ENCODE measurements around the gene PIM3. TPM values are rescaled to one million over a fixed set of nuclear protein-coding genes. Genes with fewer than 3 reads are reported as not detected.

PIM3 gene
- total and polyA plus RNA-seq, 9 donors: 7.3 to 291 (median 34.1) TPM

DNA sequence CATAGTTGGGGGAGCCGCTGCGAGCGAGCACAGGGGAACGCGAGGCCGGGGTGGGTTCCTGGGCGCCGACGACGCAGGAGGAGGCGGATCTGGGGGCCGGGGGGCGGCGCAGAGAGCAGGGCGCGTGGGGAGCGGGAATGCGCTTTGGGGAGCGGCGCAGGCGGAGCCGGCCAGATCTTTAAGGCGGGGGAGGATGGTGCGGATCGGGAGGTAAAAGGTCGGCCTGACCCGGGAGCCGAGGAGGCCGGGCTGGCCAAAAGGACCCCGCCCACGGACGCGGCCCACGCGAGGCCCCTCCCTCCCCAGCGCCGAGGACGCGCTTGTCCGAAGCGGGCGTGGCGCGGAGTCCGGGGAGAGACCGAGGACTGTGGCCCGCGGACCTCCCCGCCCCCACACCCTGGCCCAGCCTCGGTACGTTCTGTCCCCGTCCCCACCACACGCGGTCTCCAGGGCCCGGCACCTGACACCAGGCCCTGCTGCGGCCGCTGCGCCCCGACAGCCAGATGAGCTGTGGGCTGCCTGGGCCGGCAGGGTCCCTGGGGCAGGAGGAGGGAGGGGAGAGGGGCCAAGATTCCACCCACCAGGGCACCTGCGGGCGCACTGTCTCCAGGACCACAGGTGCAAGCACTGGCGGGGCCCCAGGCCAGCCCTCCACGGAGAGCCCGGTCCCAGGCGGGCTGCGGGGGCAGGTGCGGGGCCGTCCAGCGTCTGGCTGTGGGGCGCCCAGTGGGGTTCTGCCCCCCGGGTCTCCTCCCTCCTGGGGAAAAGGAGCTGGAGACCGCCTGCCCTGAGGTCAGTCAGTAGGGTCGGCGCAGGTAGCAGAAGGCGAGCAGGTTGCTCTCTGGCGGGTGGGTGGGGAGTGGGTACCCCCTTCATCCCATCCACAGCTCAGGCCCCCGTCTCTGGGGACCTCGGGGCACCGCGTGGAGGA is 10.9 kb downstream of the PIM3 start:
- Histone ChIP-seq H3K9me3 (no peaks in the 10 kb centered on the region), H3K36me3 (no peaks in the 10 kb centered on the region), H3K4me1 (ENCODE audit: insufficient read depth) (peaks cover 23% of the 10 kb centered on the region), H3K4me3 (peak overlapping the region; percentile 53), H3K27me3 (no peaks in the 10 kb centered on the region), H3K27ac (peak overlapping the region in 1 of 2 donors; percentile 30)
- 5 to 12% (median 7%) methylated on average over 30 to 81 of the region's 81 CpGs for WGBS, 3 donors
- DNase-seq: peak; percentile 85 to 93 (median 87)
- intact Hi-C loops (cut with DNase I): loop anchor here in 2 of 4 donors (5.0 kb wide), 2 partner anchors 34 to 39 kb away; no protein-coding TSS in a partner anchor
- TF ChIP-seq EP300 (IDR thresholded peaks at IDR 0.05) (no peak), POLR2A (IDR thresholded peaks at IDR 0.05) (no peak)
- TF ChIP-seq, protein P1, sequence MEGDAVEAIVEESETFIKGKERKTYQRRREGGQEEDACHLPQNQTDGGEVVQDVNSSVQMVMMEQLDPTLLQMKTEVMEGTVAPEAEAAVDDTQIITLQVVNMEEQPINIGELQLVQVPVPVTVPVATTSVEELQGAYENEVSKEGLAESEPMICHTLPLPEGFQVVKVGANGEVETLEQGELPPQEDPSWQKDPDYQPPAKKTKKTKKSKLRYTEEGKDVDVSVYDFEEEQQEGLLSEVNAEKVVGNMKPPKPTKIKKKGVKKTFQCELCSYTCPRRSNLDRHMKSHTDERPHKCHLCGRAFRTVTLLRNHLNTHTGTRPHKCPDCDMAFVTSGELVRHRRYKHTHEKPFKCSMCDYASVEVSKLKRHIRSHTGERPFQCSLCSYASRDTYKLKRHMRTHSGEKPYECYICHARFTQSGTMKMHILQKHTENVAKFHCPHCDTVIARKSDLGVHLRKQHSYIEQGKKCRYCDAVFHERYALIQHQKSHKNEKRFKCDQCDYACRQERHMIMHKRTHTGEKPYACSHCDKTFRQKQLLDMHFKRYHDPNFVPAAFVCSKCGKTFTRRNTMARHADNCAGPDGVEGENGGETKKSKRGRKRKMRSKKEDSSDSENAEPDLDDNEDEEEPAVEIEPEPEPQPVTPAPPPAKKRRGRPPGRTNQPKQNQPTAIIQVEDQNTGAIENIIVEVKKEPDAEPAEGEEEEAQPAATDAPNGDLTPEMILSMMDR (IDR thresholded peaks at IDR 0.05): peak in 1 of 3 donors; percentile 7

DNA sequence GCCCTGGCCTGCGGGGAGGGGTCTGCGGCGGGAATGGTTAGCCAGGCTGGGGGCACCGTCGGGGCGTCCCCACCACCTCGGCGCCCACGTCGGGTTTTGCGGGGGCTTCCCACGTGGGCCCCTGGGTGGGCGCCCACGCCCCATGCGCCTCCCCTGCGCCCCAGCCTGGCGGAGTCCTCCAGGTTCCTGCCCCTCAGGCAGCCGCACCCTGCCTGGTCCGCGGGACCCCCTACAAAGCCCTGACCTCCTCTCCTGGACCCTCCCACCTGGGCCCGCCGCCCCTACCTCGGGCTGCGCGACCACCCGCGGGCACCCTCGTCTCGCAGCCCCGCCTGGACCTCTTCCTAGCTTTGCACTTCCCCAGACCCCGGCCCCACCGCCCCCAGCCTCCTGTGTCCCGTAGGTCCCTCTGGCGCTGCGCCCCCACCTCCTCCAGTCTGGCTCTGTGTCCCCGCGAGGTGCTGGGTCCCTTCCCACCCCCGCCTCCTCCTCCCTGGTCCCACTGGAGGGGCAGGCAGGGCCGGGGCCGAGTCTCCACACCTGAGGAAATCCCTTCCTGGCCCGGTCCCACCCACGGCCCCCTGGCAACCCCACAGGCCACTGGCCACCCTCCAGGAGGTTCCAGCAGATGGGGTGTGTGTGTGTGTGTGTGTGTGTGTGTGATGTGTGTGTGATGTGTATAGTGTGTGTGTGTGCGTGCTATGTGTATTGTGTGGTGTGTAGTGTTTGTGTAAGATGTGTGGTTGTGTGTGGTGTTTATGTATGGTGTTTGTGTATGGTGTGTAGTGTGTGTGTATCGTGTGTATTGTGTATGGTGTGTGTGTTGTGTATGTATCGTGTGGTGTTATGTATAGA is 11.8 kb downstream of the PIM3 start:
- peaks cover 14% of the 10 kb centered on the region for H3K4me1 ChIP-seq (ENCODE audit: insufficient read depth)
- no peaks in the 10 kb centered on the region for H3K36me3 ChIP-seq
- DNase-seq: peak; percentile 38 to 61 (median 58)
- 40 to 47% (median 45%) methylated on average over 37 to 45 of the region's 45 CpGs for WGBS, 3 donors
- no peak overlapping the region for H3K4me3 ChIP-seq
- H3K9me3 ChIP-seq: no peaks in the 10 kb centered on the region
- TF ChIP-seq POLR2A (IDR thresholded peaks at IDR 0.05): no peak
- TF ChIP-seq, protein P1 (IDR thresholded peaks at IDR 0.05): no peak
- intact Hi-C loops (cut with DNase I): loop anchor here in 2 of 4 donors (5.0 kb wide), 2 partner anchors 35 to 40 kb away; no protein-coding TSS in a partner anchor
- H3K27ac ChIP-seq: no peak overlapping the region
- no peaks in the 10 kb centered on the region for H3K27me3 ChIP-seq

DNA sequence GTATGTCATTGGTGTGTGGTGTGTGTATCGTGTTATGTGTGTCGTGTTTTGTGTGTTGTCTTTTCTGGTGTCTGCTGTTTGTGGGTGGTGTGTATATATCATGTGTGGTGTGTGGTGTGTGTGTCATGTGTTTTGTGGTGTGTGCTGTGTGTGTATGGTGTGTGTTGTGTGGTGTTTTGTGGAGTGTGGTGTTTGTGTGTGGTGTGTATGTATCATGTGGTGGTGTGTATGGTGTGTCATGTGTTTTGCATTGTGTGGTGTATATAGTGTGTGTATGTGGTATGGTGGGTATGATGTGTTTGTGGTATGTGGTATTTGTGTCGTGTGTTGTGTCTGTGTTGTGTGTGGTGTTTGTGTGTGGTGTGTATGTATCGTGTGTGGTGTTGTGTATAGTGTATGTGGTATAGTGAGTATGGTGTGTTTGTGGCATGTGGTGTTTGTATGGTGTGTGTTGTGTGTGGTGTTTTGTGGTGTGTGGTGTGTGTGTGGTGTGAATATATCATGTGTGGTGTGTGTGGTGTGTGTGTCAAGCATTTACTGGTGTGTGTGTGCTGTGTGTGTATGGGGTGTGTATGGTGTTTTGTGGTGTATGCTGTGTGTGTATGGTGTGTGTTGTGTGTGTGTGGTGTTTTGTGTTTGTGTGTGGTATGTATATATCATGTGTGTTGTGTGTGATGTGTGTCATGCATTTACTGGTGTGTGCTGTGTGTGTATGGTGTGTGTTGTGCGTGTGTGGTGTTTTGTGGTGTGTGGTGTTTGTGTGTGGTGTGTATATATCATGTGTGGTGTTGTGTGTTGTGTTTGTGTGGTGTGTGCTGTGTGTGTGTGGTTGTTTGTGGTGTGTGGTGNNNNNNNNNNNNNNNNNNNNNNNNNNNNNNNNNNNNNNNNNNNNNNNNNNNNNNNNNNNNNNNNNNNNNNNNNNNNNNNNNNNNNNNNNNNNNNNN is 12.7 kb downstream of the PIM3 start:
- peaks cover 8% of the 10 kb centered on the region for H3K4me1 ChIP-seq (ENCODE audit: insufficient read depth)
- intact Hi-C loops (cut with DNase I): loop anchor here in 2 of 4 donors (5.0 kb wide), 2 partner anchors 36 to 41 kb away; no protein-coding TSS in a partner anchor

More for the DNA sequence above, 12.7 kb downstream of the PIM3 start:
- TF ChIP-seq, protein P1 (IDR thresholded peaks at IDR 0.05): no peak
- TF ChIP-seq POLR2A (IDR thresholded peaks at IDR 0.05) (no peak), EP300 (IDR thresholded peaks at IDR 0.05) (no peak)
- H3K27me3 ChIP-seq: no peaks in the 10 kb centered on the region
- no peaks in the 10 kb centered on the region for H3K36me3 ChIP-seq
- 83 to 88% (median 83%) methylated on average over 5 of the region's 5 CpGs for WGBS, 3 donors
- DNase-seq: no peak
- no peaks in the 10 kb centered on the region for H3K9me3 ChIP-seq
- no peak overlapping the region for H3K27ac ChIP-seq
- H3K4me3 ChIP-seq: no peak overlapping the region
